ENCODE data around the gene HSPA9.
A peak's percentile ranks its signal among the peaks of the same experiment; 100 is the strongest.

The HSPA9 gene

GRCh38 chr5:138563340-138564118, 11.7 kb downstream of the HSPA9 start:
- no peak for DNase-seq (ENCODE audit: low read depth, low spot score)

GRCh38 chr5:138560971-138561370, 14.2 kb downstream of the HSPA9 start:
- DNase-seq (ENCODE audit: low read depth, low spot score): no peak

DNA sequence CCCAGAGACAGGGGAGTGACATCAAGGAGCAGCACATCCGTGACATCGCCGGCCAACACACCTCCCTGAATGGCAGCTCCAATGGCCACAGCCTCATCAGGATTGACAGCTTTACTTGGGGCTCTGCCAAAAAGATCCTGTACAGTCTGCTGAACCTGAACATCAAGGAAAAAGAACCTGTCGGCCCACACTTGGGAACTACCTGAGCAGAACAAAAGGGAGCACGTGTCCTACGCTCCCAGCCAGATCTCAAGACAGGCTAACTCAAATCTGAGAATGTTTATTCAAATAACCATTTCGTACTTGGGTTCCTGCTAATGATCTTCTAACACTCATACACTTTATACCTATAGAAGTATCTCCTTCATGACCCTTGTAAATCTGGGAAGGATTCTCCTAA, 15.3 kb downstream of the HSPA9 start:
- DNase-seq (ENCODE audit: low read depth, low spot score): no peak

DNA sequence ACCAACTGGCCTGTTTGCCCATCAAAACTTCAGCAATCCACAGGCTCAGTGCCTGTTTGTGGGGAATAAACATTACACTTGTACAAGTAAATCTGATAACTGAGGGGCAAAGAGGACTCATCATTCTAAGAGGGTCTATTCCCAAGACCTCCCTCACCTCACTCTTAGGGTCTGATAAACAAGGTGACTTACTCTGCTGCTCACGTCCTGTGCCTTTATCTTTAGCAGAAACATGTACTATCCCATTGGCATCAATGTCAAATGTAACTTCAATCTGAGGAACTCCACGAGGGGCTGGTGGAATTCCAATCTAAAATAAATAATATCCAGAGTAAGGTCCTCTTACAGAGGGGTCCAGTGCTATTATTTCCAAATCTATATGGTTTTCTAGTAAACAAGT, 17.5 kb downstream of the HSPA9 start:
- no peak for DNase-seq (ENCODE audit: low read depth, low spot score)

- DNase-seq (ENCODE audit: low read depth, low spot score): no peak
These were observed 21.1 kb downstream of the HSPA9 start for GRCh38 chr5:138554143-138554542.

DNA sequence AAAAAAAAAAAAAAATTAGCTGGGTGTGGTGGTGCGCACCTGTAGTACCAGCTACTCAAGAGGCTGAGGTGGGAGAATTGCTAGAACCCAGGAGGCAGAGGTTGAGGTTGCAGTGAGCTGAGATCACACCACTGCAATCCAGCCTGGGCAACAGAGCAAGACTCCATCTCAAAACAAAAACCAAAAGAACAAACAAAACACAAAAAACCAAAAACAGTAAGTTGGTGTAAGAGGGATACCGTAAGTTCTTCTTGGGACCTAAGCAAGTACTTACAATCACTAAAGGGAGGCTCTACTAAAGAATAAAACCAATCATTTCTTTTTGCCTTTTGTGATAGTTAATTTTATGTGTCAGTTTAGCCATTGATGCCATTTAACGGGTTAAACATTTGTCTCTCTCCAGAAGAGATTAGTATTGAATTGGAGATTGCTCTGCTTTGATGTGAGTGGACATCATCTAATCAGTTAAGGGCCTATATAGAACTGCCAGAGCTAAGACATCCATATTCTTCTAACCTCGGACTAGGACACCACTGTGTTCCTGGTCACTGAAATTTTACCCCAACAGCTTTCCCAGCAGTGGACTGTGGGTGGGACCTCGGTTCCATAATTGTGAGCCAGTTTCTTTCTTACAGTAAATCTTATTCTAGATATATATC, 21.6 kb downstream of the HSPA9 start:
- no peak for DNase-seq (ENCODE audit: low read depth, low spot score)

DNA sequence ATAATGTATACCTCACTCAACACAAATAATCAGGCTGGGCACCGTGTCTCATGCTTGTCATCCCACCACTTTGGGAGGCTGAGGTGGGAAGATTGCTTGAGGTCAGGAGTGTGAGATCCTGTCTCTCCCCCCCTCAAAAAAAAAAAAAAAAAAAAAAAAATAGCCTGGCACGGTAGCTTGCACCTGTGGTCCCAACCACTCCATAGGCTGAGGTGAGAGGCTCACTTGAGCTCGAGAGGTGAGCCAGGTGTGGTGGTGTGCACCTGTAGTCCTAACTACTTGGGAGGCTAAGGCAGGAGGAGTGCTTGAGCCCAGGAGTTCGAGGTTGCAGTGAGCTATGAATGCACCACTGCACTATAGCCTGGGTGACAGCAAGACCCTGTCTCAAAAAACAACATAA, 22.5 kb downstream of the HSPA9 start:
- no peak for DNase-seq (ENCODE audit: low read depth, low spot score)

GRCh38 chr5:138549414-138549813, 25.8 kb downstream of the HSPA9 start:
- no peak for DNase-seq (ENCODE audit: low read depth, low spot score)

- no peak for DNase-seq (ENCODE audit: low read depth, low spot score)
These were observed 29.2 kb downstream of the HSPA9 start for GRCh38 chr5:138545919-138546562.

- DNase-seq (ENCODE audit: low read depth, low spot score): peak; percentile 41
These were observed 30.7 kb downstream of the HSPA9 start for GRCh38 chr5:138544181-138545134.

GRCh38 chr5:138543730-138544104, 31.5 kb downstream of the HSPA9 start:
- no peak for DNase-seq (ENCODE audit: low read depth, low spot score)

GRCh38 chr5:138542956-138543729, 32.1 kb downstream of the HSPA9 start, which contains the start of gene ETF1:
Gene ETF1 (minus strand): TSS chr5:138543236. CDS start chr5:138542918, 318 bp downstream.
- peak; percentile 100 for DNase-seq (ENCODE audit: low read depth, low spot score)

- DNase-seq (ENCODE audit: low read depth, low spot score): peak; percentile 26
These were observed 32.8 kb downstream of the HSPA9 start for GRCh38 chr5:138542180-138542955.

- no peak for DNase-seq (ENCODE audit: low read depth, low spot score)
These were observed 33.6 kb downstream of the HSPA9 start for GRCh38 chr5:138541511-138542179.

- no peak for DNase-seq (ENCODE audit: low read depth, low spot score)
These were observed 35.4 kb downstream of the HSPA9 start for GRCh38 chr5:138539791-138540190.

- DNase-seq (ENCODE audit: low read depth, low spot score): no peak
These were observed 36.1 kb downstream of the HSPA9 start for GRCh38 chr5:138538943-138539627.

GRCh38 chr5:138536665-138537315, 38.4 kb downstream of the HSPA9 start:
- peak; percentile 29 for DNase-seq (ENCODE audit: low read depth, low spot score)

GRCh38 chr5:138536215-138536614, 39.0 kb downstream of the HSPA9 start:
- DNase-seq (ENCODE audit: low read depth, low spot score): no peak

All from ELF-1 (cell line).